ENCODE measurements around the gene SF3B1. TPM values are rescaled to one million over a fixed set of nuclear protein-coding genes. Genes with fewer than 3 reads are reported as not detected.
A peak's percentile ranks its signal among the peaks of the same experiment; 100 is the strongest.
"Not testable (repeated sequence)": the region's sequence is repeated elsewhere in the genome, so short reads cannot be mapped to it uniquely, and the experiment has no call there.

SF3B1 gene, protein sequence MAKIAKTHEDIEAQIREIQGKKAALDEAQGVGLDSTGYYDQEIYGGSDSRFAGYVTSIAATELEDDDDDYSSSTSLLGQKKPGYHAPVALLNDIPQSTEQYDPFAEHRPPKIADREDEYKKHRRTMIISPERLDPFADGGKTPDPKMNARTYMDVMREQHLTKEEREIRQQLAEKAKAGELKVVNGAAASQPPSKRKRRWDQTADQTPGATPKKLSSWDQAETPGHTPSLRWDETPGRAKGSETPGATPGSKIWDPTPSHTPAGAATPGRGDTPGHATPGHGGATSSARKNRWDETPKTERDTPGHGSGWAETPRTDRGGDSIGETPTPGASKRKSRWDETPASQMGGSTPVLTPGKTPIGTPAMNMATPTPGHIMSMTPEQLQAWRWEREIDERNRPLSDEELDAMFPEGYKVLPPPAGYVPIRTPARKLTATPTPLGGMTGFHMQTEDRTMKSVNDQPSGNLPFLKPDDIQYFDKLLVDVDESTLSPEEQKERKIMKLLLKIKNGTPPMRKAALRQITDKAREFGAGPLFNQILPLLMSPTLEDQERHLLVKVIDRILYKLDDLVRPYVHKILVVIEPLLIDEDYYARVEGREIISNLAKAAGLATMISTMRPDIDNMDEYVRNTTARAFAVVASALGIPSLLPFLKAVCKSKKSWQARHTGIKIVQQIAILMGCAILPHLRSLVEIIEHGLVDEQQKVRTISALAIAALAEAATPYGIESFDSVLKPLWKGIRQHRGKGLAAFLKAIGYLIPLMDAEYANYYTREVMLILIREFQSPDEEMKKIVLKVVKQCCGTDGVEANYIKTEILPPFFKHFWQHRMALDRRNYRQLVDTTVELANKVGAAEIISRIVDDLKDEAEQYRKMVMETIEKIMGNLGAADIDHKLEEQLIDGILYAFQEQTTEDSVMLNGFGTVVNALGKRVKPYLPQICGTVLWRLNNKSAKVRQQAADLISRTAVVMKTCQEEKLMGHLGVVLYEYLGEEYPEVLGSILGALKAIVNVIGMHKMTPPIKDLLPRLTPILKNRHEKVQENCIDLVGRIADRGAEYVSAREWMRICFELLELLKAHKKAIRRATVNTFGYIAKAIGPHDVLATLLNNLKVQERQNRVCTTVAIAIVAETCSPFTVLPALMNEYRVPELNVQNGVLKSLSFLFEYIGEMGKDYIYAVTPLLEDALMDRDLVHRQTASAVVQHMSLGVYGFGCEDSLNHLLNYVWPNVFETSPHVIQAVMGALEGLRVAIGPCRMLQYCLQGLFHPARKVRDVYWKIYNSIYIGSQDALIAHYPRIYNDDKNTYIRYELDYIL
- 252 TPM for total RNA-seq
- long read RNA-seq, full-length matches to known transcripts: 168 of 257 reads
- long read RNA-seq, partial matches to known transcripts: 49 of 257 reads
- long read RNA-seq, other reads (novel, unspliced or antisense): 40 of 257 reads

DNA sequence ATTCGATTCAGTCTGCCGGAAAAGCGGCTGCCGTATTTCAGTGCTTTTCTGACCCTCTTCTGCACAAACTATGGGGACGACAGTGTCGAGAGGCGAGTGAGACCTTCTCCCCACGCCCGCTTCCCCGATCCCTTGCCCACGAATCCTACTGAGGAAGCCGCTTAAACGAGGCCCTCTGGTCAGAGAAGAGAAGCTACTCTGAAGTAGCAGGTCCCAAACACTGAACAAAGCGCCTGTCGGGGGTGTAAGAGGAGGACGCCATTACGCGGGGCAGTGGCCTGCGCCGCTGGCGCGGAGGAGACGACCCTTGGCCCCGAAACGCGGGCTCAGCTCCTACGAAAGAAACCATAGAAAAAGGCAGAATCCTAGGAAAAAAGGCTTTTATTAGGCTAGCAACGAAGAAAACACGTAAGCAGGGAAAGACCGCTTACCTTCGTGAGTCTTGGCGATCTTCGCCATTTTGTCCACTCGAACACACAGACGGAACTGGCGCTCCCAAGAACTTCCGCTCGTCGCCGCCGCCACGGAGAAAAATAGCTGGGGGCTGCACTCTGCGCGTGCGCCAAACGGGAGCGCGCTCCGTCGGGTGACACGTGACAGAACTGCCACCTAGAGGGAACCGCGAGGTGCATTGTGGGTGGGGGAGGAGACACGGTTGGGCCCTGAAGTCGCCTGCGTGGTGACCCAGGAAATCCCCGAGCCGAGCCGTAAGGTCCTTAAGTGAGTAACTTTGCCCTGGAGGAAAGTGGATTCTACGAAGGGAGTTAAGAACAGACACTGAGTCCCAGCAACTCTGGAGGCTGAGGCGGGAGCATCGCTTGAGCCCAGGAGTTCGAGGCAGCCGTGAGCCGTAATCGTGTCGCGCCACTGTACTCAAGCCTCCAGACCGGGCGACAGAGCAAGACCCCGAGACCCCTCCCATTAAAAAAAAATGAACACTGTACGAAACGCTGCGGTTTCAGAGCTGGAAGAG is at the start of gene SF3B1:
SF3B1 (minus strand) TSS at position 488 of the 973 bp plus-strand sequence; CDS start at position 459, 29 bp downstream.
- ATAC-seq (peak; percentile 99), DNase-seq (peak; percentile 99)
- Histone ChIP-seq H3K27ac (peak within 1 kb of the TSS; percentile 96), H3K9me3 (no peaks in the 10 kb centered on the region), H3K4me1 (peaks cover 41% of the 10 kb centered on the region), H3K4me3 (peak within 1 kb of the TSS; percentile 74), H3K36me3 (no peaks in the 10 kb centered on the region), H3K27me3 (no peaks in the 10 kb centered on the region)
- TF ChIP-seq, protein P1, sequence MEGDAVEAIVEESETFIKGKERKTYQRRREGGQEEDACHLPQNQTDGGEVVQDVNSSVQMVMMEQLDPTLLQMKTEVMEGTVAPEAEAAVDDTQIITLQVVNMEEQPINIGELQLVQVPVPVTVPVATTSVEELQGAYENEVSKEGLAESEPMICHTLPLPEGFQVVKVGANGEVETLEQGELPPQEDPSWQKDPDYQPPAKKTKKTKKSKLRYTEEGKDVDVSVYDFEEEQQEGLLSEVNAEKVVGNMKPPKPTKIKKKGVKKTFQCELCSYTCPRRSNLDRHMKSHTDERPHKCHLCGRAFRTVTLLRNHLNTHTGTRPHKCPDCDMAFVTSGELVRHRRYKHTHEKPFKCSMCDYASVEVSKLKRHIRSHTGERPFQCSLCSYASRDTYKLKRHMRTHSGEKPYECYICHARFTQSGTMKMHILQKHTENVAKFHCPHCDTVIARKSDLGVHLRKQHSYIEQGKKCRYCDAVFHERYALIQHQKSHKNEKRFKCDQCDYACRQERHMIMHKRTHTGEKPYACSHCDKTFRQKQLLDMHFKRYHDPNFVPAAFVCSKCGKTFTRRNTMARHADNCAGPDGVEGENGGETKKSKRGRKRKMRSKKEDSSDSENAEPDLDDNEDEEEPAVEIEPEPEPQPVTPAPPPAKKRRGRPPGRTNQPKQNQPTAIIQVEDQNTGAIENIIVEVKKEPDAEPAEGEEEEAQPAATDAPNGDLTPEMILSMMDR (IDR thresholded peaks at IDR 0.05): no peak
- intact Hi-C loops (cut with DNase I): no loop called here

DNA sequence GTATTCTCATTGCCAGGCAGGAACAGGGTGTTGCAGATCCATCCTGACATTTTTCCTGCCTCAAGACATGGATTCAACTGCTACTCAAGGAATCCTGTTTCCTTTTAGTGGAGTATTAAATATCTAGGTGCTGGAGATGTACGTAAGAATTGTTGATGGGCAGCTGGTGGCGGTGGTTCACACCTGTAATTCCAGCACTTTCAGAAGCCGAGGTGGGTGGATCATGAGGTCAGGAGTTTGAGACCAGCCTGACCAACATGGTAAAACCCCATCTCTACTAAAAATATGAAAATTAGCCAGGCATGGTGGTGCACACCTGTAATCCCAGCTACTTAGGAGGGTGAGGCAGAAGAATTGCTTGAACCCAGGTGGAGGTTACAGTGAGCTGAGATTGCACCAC is 49.4 kb upstream of the SF3B1 start:
- DNase-seq; intact Hi-C loops (cut with DNase I); H3K27ac ChIP-seq; H3K27me3 ChIP-seq; H3K4me3 ChIP-seq; ATAC-seq; H3K4me1 ChIP-seq: not testable (repeated sequence)
- H3K36me3 ChIP-seq: peaks cover 36% of the 10 kb centered on the region
- peaks cover 11% of the 10 kb centered on the region for H3K9me3 ChIP-seq

DNA sequence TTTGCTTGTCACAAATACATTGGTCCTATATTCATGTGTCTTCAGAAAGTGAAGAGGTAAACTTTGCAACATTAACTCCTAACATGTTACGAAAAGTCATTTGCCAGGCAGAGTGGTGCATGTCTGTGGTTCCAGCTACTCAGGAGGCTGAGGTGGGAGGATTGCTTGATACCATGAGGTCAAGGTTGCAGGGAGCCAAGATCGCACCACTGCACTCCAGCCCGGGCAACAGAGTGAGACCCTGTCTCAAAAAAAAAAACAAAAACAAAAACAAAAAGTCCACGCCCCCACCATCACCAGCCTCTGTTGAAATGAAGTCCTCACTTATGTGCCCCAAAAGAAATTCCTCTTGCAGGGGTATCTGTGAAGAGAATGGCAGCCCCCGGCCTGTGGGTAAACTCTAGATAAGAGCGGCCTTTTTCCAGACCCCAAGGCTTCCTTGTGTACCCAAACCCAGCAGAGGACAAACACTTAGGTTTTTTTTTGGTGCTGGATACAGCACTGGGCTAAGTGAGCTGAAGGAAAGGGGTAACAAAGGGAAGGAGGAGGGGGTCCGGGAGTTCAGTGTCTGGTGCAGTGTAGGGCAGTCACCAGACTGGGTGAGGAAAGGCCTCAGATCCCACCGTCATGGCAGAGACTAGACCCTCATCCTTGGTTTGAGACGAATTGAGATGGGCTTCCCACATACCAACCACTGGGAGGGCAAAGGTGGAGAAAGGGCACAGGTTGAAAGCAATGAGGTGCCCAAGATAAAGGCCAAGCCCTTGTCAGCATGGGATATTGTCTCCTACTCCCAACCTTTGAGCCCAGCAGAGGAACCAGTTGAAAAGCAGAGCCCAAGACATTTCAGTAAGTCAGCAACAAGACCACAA is 45.6 kb upstream of the SF3B1 start:
- Histone ChIP-seq H3K36me3 (peaks cover 28% of the 10 kb centered on the region), H3K27ac (no peak overlapping the region), H3K4me1 (no peaks in the 10 kb centered on the region), H3K27me3 (no peaks in the 10 kb centered on the region), H3K9me3 (peaks cover 11% of the 10 kb centered on the region), H3K4me3 (no peak overlapping the region)
- TF ChIP-seq, protein P1 (IDR thresholded peaks at IDR 0.05): no peak
- peak; percentile 23 for ATAC-seq
- no peak for DNase-seq
- intact Hi-C loops (cut with DNase I): no loop called here

DNA sequence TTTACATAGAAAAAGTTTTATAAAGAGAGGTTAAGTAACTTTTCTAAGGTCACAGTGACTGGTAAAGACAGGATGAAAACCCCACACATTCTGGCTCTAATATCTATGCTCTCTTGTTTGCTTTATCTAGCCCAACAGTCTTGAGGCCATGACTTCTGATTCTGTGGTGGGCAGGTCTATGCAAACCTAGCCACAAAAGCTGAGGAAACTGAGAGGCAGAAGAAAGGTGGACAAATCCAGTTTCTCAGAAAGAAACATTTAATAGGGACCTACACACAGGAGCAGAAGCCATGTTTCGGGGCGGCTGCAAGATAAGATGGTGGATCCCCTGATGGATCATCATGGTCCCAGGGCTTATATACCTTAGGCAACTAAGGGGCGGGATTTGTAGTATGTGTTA is 43.0 kb upstream of the SF3B1 start:
- ATAC-seq (no peak), DNase-seq (no peak)
- Histone ChIP-seq H3K27me3 (no peaks in the 10 kb centered on the region), H3K36me3 (peaks cover 49% of the 10 kb centered on the region), H3K27ac (no peak overlapping the region), H3K4me3 (no peak overlapping the region), H3K9me3 (no peaks in the 10 kb centered on the region), H3K4me1 (no peaks in the 10 kb centered on the region)
- intact Hi-C loops (cut with DNase I): loop anchor here (10.0 kb wide), 1 partner anchor 63 kb away; no protein-coding TSS in a partner anchor
- TF ChIP-seq, protein P1 (IDR thresholded peaks at IDR 0.05): no peak
